Mesendoderm (in vitro differentiated cells): ENCODE results near the gene SCN4A.
A peak's percentile ranks its signal among the peaks of the same experiment; 100 is the strongest.
"Not testable (repeated sequence)": the region's sequence is repeated elsewhere in the genome, so short reads cannot be mapped to it uniquely, and the experiment has no call there.

Experiments
- DNase-seq: peaks from one replicate; pipeline ENCODE4 v3.0.0; 2013
- H2AK5ac ChIP-seq: 2 replicates; pipeline ENCODE4 v1.6.1; 2013; ENCODE audit warnings: low read length, inconsistent platforms
- H2BK120ac ChIP-seq: 2 replicates; pipeline ENCODE4 v1.6.1; 2013; ENCODE audit warnings: low read depth, mild to moderate bottlenecking, low read length, moderate library complexity, mixed read lengths
- H2BK15ac ChIP-seq: replicated peaks from 2 replicates; pipeline ENCODE4 v1.6.1; 2013; ENCODE audit warnings: low read depth, mild to moderate bottlenecking, moderate library complexity
- H2BK5ac ChIP-seq: 2 replicates; pipeline ENCODE4 v1.6.1; 2013; ENCODE audit warnings: low read length, inconsistent platforms
- H3K18ac ChIP-seq: 2 replicates; pipeline ENCODE4 v1.6.1; 2013; ENCODE audit warnings: mild to moderate bottlenecking, low read length, mixed read lengths
- H3K23ac ChIP-seq: one replicate; pipeline ENCODE4 v1.6.1; 2013; ENCODE audit warnings: low read length
- H3K27ac ChIP-seq: 2 replicates; pipeline ENCODE4 v1.5.1; 2013; ENCODE audit warnings: low read depth, mild to moderate bottlenecking, inconsistent platforms, low read length, moderate library complexity
- H3K27me3 ChIP-seq: 2 replicates; pipeline ENCODE4 v1.6.1; 2013; ENCODE audit warnings: low read length, control low read depth, mild to moderate bottlenecking, inconsistent platforms; ENCODE audit not compliant: insufficient read depth, poor library complexity
- H3K36me3 ChIP-seq: 2 replicates; pipeline ENCODE4 v1.6.1; 2013; ENCODE audit warnings: low read length, inconsistent platforms; ENCODE audit not compliant: control insufficient read depth, insufficient read depth
- H3K4ac ChIP-seq: one replicate; pipeline ENCODE4 v1.6.1; 2013; ENCODE audit warnings: low read depth, mild to moderate bottlenecking, low read length, moderate library complexity
- H3K4me1 ChIP-seq: 2 replicates; pipeline ENCODE4 v1.6.1; 2013; ENCODE audit warnings: low read depth, low read length, inconsistent platforms; ENCODE audit not compliant: control insufficient read depth
- H3K4me2 ChIP-seq: 2 replicates; pipeline ENCODE4 v1.6.1; 2013; ENCODE audit warnings: low read length
- H3K4me3 ChIP-seq: 2 replicates; pipeline ENCODE4 v1.5.1; 2013; ENCODE audit warnings: mild to moderate bottlenecking, low read length
- H3K56ac ChIP-seq: one replicate; pipeline ENCODE4 v1.6.1; 2013; ENCODE audit warnings: low read length
- H3K79me1 ChIP-seq: 2 replicates; pipeline ENCODE4 v1.6.1; 2013; ENCODE audit warnings: low read length, inconsistent platforms
- H3K79me2 ChIP-seq: 2 replicates; pipeline ENCODE4 v1.6.1; 2013; ENCODE audit warnings: mild to moderate bottlenecking, low read length; ENCODE audit not compliant: control insufficient read depth, insufficient read depth
- H3K9ac ChIP-seq: 2 replicates; pipeline ENCODE4 v1.6.1; 2013; ENCODE audit warnings: low read length, inconsistent platforms
- H4K5ac ChIP-seq: one replicate; pipeline ENCODE4 v1.6.1; 2013; ENCODE audit warnings: low read length
- H4K8ac ChIP-seq: one replicate; pipeline ENCODE4 v1.6.1; 2013; ENCODE audit warnings: low read depth, mild to moderate bottlenecking, control low read depth, low read length, moderate library complexity
- WGBS: extraction: QIAGEN DNeasy Blood & Tissue Kit; methylation state at CpG from one replicate; pipeline ENCODE4 v1.1.7; 2013; ENCODE audit warnings: low lambda C conversion rate, missing lambda C conversion rate; ENCODE audit not compliant: insufficient coverage; ENCODE audit errors: extremely low coverage; 5-methylcytosine and 5-hydroxymethylcytosine counted together

The SCN4A gene

GRCh38 chr17:63907161-63907778 is 65.4 kb downstream of the SCN4A start:
- not testable (repeated sequence) for H3K27me3 ChIP-seq, H3K4ac ChIP-seq, H2BK5ac ChIP-seq, H3K56ac ChIP-seq, H3K4me2 ChIP-seq, H2BK120ac ChIP-seq, H2BK15ac ChIP-seq, H3K27ac ChIP-seq, H3K18ac ChIP-seq, H3K79me1 ChIP-seq, H3K4me1 ChIP-seq, H2AK5ac ChIP-seq, H3K36me3 ChIP-seq, H4K5ac ChIP-seq, H3K9ac ChIP-seq, H3K4me3 ChIP-seq, H3K23ac ChIP-seq, H3K79me2 ChIP-seq, H4K8ac ChIP-seq
- WGBS = no CpG with 5 or more reads among the region's 12 CpGs
- peak; percentile 60 for DNase-seq

DNA sequence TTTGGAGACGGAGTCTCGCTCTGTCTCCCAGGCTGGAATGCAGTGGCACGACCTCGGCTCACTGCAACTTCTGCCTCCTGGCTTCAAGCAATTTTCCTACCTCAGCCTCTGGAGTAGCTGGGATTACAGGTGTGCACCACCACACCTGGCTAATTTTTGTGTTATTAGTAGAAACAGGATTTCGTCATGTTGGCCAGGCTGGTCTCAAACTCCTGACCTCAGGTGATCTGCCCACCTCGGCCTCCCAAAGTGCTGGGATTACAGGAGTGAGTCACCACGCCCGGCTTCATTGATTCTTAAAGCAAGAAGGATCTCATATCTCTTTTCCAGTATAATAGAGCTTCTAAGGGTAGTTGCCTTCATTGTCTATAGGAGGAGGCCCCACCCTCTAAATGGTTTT is 67.9 kb downstream of the SCN4A start:
- not testable (repeated sequence) for H2AK5ac ChIP-seq, H3K27ac ChIP-seq, H3K79me1 ChIP-seq, H3K4me1 ChIP-seq, H3K56ac ChIP-seq, H3K27me3 ChIP-seq, H2BK15ac ChIP-seq, H3K4me2 ChIP-seq, H3K36me3 ChIP-seq, H3K18ac ChIP-seq, H3K79me2 ChIP-seq, H3K23ac ChIP-seq, H3K4ac ChIP-seq, DNase-seq, H2BK5ac ChIP-seq, H3K4me3 ChIP-seq, H4K5ac ChIP-seq, H4K8ac ChIP-seq, H2BK120ac ChIP-seq, H3K9ac ChIP-seq
- no CpG with 5 or more reads among the region's 8 CpGs for WGBS

GRCh38 chr17:63903787-63904201 is 68.9 kb downstream of the SCN4A start:
- H3K9ac ChIP-seq, H2BK15ac ChIP-seq, H3K79me1 ChIP-seq, H3K79me2 ChIP-seq, H3K4me2 ChIP-seq, H4K5ac ChIP-seq, H2BK120ac ChIP-seq, H3K23ac ChIP-seq, H4K8ac ChIP-seq, H3K4ac ChIP-seq, H2AK5ac ChIP-seq, H2BK5ac ChIP-seq, DNase-seq, H3K56ac ChIP-seq, H3K27ac ChIP-seq, H3K36me3 ChIP-seq, H3K4me1 ChIP-seq, H3K4me3 ChIP-seq, H3K18ac ChIP-seq, H3K27me3 ChIP-seq: not testable (repeated sequence)
- WGBS = no CpG with 5 or more reads among the region's 5 CpGs

DNA sequence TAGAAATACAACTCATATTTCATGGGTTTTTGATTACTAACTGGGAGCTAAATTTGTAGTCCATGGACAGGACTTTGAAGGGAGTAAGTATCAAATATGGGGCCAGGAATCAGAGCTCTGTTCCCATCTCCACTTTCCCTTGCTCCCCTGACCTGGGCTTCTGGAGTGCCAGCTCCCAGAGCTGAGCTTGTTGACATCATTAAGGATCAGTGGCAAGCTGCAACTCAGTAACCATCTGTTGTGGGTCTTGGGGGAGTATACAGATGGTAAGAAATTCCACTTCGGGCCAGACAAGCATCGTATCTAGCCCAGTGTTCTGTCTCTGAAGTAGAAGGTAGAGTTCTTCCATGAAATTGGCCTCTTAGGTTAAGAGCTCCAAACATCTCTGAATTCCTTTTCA is 70.7 kb downstream of the SCN4A start:
- not testable (repeated sequence) for H3K4me2 ChIP-seq, H3K27me3 ChIP-seq, H3K27ac ChIP-seq, H2AK5ac ChIP-seq, DNase-seq, H3K4me3 ChIP-seq, H3K36me3 ChIP-seq, H3K79me1 ChIP-seq, H2BK15ac ChIP-seq, H3K4me1 ChIP-seq, H3K23ac ChIP-seq, H2BK5ac ChIP-seq, H2BK120ac ChIP-seq, H3K79me2 ChIP-seq, H3K56ac ChIP-seq, H3K4ac ChIP-seq, H4K5ac ChIP-seq, H4K8ac ChIP-seq, H3K9ac ChIP-seq, H3K18ac ChIP-seq
- WGBS = no CpG with 5 or more reads among the region's 2 CpGs

- H3K79me2 ChIP-seq, H3K4me1 ChIP-seq, H3K79me1 ChIP-seq, H2BK120ac ChIP-seq, H4K8ac ChIP-seq, H3K23ac ChIP-seq, H3K4me3 ChIP-seq, DNase-seq, H3K27me3 ChIP-seq, H3K9ac ChIP-seq, H2BK15ac ChIP-seq, H3K56ac ChIP-seq, H3K36me3 ChIP-seq, H2AK5ac ChIP-seq, H3K18ac ChIP-seq, H3K4ac ChIP-seq, H4K5ac ChIP-seq, H3K27ac ChIP-seq, H2BK5ac ChIP-seq, H3K4me2 ChIP-seq: not testable (repeated sequence)
- WGBS = no CpG with 5 or more reads among the region's 6 CpGs
These were observed 73.6 kb downstream of the SCN4A start for GRCh38 chr17:63898899-63899798.
